ENCODE results near the gene HYCC1. TPM values are rescaled to one million over a fixed set of nuclear protein-coding genes. Genes with fewer than 3 reads are reported as not detected.
"Not testable (repeated sequence)": the region's sequence is repeated elsewhere in the genome, so short reads cannot be mapped to it uniquely, and the experiment has no call there.

HYCC1 gene
- total RNA-seq, 4 donors from 2014 or later: 39.2 to 62.6 (median 47.2) TPM

DNA sequence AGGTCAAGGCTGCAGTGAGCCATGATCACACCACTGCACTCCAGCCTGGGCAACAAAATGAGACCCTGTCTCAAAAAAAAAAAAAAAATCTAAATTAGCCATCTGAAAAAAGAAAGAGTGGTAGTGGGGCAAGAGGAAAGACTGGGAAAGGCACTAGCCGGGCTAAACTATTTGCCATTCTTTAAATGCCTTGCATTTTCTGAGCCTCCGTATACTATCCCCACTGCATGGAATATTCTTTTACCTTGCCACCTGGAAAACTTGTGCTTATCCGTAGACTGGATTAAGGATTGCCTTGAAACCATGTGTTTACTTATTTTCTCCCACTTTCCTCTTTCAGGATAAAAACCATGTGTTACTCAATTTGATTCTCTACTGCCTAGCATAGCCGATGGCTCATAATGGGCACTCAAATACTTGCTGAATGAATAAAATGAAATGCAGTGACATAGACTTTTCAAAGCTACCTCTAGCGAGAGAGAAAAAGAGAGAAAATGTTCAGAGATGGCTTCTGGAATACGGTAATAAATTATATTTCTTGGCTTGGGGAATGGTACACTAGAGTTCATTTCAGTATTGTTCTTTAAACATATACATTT lies 30.6 kb downstream of the HYCC1 start:
- Histone ChIP-seq H3K4me3 (no peak overlapping the region), H3K27ac (replicated peaks in 1 of 4) (no peak overlapping the region), H3K36me3 (no peaks in the 10 kb centered on the region), H3K4me1 (no peaks in the 10 kb centered on the region), H3K9me3 (no peaks in the 10 kb centered on the region), H3K27me3 (no peaks in the 10 kb centered on the region)
- 90% methylated on average over 6 of the region's 6 CpGs for WGBS
- TF ChIP-seq POLR2A (IDR thresholded peaks at IDR 0.05; ENCODE audit: low read depth): no peak
- TF ChIP-seq CTCF (IDR thresholded peaks at IDR 0.05): no peak
- TF ChIP-seq EP300 (IDR thresholded peaks at IDR 0.05): no peak
- TF ChIP-seq POLR2AphosphoS5 (IDR thresholded peaks at IDR 0.05): no peak
- no peak for DNase-seq (ENCODE audit: extremely low spot score)
- intact Hi-C loops (cut with DNase I): no loop called here

- peaks cover 6 to 25% (median 15%) of the 10 kb centered on the region in 4 donors for H3K36me3 ChIP-seq
- DNase-seq (ENCODE audit: extremely low spot score): no peak
- H3K27ac ChIP-seq (replicated peaks in 1 of 4): no peak overlapping the region
- H3K27me3 ChIP-seq: no peaks in the 10 kb centered on the region
- WGBS: 75% methylated on average over 3 of the region's 3 CpGs
- TF ChIP-seq CTCF (IDR thresholded peaks at IDR 0.05) (no peak), EP300 (IDR thresholded peaks at IDR 0.05) (no peak), POLR2A (IDR thresholded peaks at IDR 0.05; ENCODE audit: low read depth) (no peak)
- H3K4me1 ChIP-seq: no peaks in the 10 kb centered on the region
- H3K4me3 ChIP-seq: no peak overlapping the region
- intact Hi-C loops (cut with DNase I): no loop called here
- H3K9me3 ChIP-seq: no peaks in the 10 kb centered on the region
Measured at GRCh38 chr7:22980422-22980821, 33.5 kb downstream of the HYCC1 start.

GRCh38 chr7:22979861-22980260 lies 34.1 kb downstream of the HYCC1 start:
- 98% methylated on average over 1 of the region's 1 CpG for WGBS

GRCh38 chr7:22979251-22979650 lies 34.7 kb downstream of the HYCC1 start:
- Histone ChIP-seq H3K36me3 (peaks cover 7 to 37% (median 21%) of the 10 kb centered on the region in 4 donors), H3K4me3 (no peak overlapping the region), H3K27me3 (no peaks in the 10 kb centered on the region), H3K9me3 (no peaks in the 10 kb centered on the region), H3K4me1 (no peaks in the 10 kb centered on the region), H3K27ac (replicated peaks in 1 of 4) (no peak overlapping the region)
- 92% methylated on average over 2 of the region's 2 CpGs for WGBS
- no peak for TF ChIP-seq EP300 (IDR thresholded peaks at IDR 0.05)
- no peak for TF ChIP-seq CTCF (IDR thresholded peaks at IDR 0.05)
- no peak for TF ChIP-seq POLR2A (IDR thresholded peaks at IDR 0.05; ENCODE audit: low read depth)
- TF ChIP-seq POLR2AphosphoS5 (IDR thresholded peaks at IDR 0.05): no peak
- intact Hi-C loops (cut with DNase I): no loop called here
- DNase-seq (ENCODE audit: extremely low spot score): no peak

More at GRCh38 chr7:22979861-22980260, 34.1 kb downstream of the HYCC1 start:
- no peak for DNase-seq (ENCODE audit: extremely low spot score)
- H3K27me3 ChIP-seq: no peaks in the 10 kb centered on the region
- peaks cover 7 to 31% (median 16%) of the 10 kb centered on the region in 4 donors for H3K36me3 ChIP-seq
- H3K4me3 ChIP-seq: no peak overlapping the region
- H3K27ac ChIP-seq (replicated peaks in 1 of 4): no peak overlapping the region
- TF ChIP-seq EP300 (IDR thresholded peaks at IDR 0.05) (no peak), POLR2AphosphoS5 (IDR thresholded peaks at IDR 0.05) (no peak), POLR2A (IDR thresholded peaks at IDR 0.05; ENCODE audit: low read depth) (no peak), CTCF (IDR thresholded peaks at IDR 0.05) (no peak)
- no peaks in the 10 kb centered on the region for H3K4me1 ChIP-seq
- intact Hi-C loops (cut with DNase I): no loop called here
- no peaks in the 10 kb centered on the region for H3K9me3 ChIP-seq

- WGBS: 89% methylated on average over 3 of the region's 3 CpGs
- H3K4me3 ChIP-seq; intact Hi-C loops (cut with DNase I); DNase-seq (ENCODE audit: extremely low spot score); H3K4me1 ChIP-seq; H3K27me3 ChIP-seq; H3K27ac ChIP-seq (replicated peaks in 1 of 4); H3K9me3 ChIP-seq: not testable (repeated sequence)
- peaks cover 7 to 57% (median 28%) of the 10 kb centered on the region in 4 donors for H3K36me3 ChIP-seq
Measured at GRCh38 chr7:22974636-22975035, 39.3 kb downstream of the HYCC1 start.
